ENCODE data around the gene NAA38.

Gene NAA38, protein sequence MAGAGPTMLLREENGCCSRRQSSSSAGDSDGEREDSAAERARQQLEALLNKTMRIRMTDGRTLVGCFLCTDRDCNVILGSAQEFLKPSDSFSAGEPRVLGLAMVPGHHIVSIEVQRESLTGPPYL

DNA sequence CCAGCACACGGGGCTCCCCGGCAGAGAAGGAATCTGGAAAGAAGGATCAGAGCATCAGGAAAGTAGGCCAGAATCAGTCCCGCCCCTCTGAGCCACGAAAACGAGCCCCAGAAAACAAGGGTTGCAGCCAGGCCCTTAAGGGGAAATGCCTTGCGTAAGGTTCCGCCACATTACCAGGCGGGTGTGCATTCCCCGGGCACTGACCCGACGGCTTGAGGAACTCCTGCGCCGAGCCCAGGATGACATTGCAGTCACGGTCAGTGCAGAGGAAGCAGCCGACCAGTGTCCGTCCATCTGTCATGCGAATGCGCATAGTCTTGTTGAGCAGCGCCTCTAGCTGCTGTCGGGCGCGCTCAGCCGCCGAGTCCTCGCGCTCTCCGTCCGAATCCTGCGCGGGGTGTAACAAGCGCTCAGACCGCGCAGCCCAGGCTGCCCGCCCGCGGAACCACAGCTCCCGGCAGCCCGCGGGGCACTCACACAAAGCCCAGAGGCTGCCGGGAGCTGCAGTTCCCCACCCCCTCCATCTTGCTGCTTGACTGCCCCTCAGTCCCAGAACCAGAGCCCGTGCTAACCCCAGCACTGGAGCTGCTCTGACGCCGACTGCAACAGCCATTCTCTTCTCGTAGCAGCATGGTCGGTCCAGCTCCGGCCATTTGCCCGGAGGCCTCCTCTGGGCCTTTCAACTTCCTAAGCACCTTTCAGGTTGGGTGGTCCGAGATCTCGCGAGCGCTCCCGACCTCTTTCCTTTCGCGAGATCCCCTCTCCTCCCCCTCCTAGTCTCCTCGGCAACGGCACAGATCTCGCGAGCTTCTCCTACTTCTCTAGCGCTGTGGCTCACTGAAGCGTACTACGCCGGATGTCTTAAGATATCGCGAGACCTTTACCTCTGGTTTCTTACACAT lies at the start of gene NAA38:
Gene NAA38, minus strand, starts transcription at position 749 of the 902 bp plus-strand sequence. Its CDS starts 96 bp downstream, at position 653.
- peak; percentile 97 for DNase-seq

DNA sequence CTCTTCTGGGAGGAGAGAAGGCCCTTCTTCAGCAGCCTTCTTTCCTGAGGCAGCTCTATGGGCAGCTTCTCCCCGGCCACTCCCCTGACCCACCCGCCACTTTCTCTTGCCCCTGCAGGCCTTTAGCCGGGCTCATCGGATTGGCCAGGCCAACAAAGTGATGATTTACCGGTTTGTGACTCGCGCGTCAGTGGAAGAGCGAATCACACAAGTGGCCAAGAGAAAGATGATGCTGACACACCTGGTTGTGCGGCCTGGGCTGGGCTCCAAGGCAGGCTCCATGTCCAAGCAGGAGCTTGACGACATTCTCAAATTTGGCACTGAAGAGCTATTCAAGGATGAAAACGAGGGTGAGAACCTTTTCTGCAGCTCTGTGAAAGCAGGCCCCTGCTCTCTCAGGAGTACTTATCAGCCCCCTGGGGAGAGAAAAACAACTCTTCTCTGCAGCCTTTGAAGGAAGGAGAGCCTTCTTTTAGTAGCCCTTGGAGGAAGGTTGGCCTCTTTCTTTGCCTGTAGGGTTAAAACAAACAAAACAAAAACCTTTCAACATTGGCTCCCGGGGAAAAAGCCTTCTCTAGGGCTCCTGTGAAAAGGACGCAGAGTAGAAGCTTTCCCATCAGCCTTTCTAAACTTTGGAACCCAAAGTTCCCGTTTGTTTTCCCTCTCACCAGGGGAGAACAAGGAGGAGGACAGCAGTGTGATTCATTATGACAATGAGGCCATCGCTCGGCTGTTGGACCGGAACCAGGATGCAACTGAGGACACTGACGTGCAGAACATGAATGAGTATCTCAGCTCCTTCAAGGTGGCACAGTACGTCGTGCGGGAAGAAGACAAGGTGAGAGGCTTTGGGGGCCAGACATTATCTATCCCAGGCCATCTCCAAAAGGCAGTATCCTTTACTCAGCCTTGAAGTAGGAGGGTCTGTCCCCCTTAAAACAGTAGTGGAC lies 46.1 kb upstream of the NAA38 start:
- DNase-seq = no peak

DNA sequence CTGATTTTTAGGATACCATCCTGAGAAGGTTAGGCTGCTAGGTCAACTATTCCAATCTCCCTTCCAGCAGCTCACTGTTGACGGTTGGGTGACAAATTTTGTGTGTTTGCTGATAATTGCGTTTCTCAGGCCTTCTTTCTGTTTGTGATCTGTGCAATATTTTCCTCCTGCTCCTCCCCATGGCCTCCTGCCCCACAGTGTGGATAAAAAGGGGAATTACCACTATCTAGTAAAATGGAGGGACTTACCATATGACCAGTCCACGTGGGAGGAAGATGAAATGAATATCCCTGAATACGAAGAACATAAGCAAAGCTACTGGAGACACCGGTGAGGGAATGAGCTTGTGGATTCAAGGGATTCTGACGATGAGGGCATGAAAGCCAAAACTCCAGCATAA lies 40.4 kb upstream of the NAA38 start:
- peak; percentile 88 for DNase-seq

DNA sequence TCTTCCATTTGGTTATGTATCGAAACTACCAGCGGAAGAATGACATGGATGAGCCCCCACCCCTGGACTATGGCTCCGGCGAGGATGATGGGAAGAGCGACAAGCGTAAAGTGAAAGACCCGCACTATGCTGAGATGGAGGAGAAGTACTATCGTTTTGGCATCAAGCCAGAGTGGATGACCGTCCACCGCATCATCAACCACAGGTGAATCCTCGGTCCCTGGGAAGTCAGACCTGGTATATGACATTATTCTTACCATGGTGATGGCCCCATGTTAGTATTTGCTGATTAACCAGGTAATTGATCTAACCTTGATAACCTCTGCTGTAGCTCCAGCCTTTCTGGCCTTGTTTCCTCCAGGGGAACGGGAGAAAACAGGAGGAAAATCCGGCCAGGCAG lies 39.7 kb upstream of the NAA38 start:
- DNase-seq = no peak

DNA sequence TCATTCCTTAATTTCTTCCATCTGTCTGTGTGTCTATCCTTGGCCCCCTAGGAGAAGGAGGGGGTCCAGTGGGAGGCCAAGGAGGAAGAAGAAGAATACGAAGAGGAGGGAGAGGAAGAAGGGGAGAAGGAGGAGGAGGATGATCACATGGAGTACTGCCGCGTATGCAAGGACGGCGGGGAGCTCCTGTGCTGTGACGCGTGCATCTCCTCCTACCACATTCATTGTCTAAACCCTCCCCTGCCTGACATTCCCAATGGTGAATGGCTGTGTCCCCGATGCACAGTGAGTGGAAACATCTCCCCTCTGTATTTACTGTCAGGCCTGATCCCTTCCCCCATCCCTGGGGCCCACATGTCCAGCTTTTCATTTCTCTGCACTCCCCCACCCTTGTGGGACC lies 37.5 kb upstream of the NAA38 start:
- no peak for DNase-seq

DNA sequence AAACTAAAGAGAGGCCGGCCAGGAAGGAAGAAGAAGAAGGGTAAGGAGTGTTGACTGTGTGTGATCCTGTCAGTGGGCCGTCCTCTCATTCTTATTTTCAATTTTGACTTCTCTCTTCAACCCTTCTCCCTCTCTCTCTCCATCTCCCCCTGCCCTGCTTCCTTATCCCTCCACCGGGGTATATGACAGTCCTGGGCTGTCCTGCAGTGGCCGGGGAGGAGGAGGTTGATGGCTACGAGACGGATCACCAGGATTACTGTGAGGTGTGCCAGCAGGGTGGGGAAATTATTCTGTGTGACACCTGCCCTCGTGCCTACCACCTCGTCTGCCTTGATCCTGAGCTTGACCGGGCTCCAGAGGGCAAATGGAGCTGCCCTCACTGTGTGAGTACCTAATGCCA lies 36.9 kb upstream of the NAA38 start:
- no peak for DNase-seq

DNA sequence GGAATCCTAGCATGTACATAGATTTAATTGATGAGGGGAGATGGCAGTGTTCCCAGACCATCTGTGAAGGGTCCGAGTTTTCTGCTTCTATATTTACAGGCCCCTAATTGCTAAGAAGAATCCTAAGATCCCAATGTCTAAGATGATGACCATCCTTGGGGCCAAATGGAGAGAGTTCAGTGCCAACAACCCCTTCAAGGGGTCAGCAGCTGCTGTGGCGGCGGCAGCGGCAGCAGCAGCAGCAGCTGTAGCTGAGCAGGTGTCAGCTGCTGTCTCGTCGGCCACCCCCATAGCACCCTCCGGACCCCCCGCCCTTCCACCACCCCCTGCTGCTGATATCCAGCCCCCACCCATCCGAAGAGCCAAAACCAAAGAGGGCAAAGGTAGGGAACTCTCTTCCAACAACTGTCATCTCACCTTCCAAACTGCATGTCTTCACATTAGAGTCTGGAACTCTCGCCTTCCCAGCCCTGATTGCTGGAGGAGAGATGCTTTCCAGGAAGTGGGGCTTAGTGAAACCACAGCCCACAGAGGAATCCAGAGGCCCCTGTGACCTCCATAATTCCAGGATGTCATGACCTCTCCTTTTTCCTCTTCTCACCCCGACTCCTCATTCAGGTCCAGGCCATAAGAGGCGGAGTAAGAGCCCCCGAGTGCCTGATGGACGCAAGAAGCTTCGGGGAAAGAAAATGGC lies 36.0 kb upstream of the NAA38 start:
- DNase-seq = no peak

DNA sequence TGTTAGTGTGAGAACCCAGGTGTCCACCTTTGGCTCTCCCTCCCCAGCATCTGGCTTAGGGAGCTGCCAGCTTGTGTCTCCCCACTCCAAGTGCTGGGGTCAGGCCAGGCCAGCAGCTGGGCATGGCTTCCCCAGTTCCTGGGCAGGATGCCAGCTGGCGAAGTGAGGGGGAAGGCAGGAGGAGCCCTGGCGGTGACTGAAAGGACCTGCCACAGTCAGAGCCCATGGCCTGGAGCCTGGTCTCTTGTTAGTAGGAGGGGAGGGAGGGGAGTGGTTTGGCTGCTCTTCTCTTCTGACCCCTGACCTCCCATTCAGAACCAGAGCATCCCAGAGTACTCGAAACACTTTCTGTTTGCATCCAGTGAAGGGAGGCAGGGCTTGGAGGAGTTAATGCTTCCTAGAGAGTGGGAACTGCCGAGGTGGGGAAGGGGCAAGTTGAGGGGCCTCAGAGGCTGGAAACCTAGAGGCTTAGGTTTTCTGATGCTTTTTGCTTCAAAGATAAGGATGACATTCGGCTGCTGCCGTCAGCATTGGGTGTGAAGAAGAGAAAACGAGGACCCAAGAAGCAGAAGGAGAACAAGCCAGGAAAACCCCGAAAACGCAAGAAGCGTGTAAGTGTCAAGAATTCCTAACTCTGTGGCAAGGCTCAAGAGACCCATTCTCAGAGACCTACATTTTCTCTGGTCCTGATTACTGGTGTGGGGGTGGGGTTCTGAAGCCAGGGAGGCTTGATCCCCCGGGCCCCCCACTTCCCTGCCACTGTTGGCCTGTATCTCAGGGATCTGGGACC lies 32.0 kb upstream of the NAA38 start:
- DNase-seq = peak; percentile 85

DNA sequence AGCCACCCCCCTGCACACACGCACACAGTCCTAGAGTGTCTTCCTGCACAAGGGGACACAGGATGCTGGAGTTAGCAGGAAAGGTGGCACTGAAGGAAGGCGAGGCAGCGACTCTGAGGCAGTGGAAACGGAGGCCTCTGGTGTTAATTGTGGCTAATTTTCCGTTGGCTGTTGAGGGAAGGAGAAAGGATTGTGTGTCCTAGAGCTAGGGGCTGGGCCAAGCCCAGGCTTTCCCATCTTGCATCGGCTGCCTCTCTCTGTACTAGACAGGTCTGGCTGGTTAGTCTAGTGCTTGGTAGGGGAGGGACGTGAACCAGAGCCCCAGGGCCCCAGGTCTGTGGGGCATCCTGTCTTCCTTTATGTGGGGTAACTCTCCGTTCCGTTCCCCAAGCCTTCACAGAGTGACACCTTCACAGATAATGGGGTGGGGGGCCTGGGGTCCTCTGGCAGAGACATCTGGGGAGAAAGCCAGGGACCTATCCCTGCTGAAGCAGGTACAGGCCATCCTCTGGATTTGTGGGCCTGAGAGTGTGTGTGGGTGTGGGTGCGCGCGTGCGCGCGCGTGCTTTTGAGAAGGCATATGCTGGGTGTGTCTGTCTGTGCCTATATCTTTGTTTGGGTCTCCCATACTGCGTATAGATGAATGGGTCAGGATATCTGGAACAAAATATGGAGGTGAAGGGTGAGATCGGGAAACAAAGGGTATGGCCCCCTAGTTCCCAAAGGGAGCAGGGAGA lies 31.0 kb upstream of the NAA38 start, which contains the start of gene CHD3:
Gene CHD3, plus strand, starts transcription at position 606 of the 737 bp plus-strand sequence. CDS start 212 bp downstream, outside the sequence.
- DNase-seq = no peak

DNA sequence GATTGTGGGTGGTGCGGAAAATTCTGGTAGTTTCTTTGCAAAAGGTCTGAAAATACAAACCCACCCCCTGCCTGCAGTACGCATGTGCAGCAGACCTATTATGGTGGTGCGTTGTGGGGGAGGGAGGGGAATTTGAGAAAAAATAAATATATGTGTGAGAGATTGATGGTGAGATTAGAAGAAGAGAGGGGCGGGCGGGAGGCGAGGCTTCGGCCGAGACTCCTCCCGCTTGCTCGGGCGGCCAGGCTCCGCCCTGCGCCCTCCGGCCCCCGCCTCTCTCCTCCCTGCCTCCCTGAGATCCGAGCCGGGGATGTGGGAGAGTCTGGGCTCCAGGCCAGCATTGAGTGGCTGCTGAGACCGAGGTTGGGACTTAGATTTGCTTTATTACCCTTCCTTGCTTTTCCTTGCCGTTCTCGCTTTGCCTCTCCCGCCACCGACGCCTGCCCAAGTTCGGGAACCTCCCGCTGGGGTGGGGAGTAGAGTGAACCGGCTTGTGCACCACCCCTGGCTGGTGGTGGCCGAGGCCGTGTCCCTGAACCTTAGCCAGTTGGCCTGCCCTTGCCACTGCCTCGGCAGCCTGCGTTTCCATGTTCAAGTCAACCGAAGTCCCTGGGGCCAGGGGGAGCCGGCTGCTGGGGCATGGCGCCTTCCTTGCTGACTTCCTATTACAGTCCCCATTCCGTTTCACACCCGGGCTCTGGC lies 30.3 kb upstream of the NAA38 start:
- DNase-seq = peak; percentile 68

DNA sequence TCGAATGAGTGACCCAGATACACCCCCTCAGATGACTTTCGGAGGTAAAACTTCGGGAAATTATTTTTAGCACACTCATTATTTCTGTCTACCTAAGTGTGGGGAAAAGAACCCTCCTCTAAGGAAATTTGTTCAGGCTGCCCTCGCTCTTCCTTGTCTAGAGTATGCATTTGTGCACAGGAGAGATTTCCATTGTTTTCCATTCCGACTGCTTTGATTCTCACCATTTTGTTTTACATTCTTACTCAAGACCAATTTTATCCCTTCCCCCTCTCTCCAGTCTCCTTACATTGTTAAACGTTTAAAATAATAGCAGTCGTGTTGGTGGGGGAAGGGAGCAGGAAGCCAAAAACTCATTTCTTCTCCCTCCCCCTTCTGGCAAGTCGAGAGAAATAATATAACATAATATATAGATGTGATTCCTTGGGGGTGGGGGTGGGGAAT lies 29.7 kb upstream of the NAA38 start:
- DNase-seq = no peak

DNA sequence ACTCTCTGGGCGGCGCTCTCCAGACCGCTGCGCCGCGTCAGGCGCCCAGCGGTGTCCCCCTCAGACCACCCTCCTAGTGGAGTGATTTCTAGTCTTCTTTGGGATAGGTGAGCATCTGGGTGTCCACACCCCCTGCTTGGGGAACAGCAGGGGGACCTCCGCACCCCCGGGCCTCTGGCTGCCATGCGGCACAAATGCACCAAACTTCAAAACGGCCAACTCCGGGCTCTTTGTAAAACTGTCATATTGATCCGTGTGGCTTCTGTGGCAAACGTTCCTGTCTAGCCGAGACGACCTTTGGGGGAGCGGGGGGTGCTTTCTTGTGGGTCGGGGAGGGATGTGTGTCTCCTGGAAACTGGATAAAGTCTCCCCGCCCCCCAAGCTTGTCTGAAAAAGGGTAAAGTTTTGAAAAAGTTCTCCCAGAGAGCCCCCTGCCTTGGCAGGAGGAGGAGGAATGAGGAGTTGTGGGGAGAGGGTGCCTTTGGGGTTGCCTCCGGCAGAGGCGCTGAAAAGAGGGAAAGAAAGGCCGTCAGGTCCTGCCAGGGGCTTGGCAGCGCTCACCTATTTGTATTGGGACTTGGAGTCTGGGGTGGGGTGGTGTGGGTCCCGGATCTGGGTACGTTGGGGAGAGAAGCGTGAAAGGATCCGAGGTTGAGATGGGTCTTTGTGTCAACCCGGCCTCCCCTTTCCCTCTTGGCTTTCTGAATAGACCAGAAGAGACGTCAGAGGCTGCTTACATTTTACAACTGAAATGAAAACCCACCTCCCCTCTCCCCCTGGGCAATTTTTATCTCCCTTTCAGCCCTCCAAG lies 29.1 kb upstream of the NAA38 start:
- no peak for DNase-seq

DNA sequence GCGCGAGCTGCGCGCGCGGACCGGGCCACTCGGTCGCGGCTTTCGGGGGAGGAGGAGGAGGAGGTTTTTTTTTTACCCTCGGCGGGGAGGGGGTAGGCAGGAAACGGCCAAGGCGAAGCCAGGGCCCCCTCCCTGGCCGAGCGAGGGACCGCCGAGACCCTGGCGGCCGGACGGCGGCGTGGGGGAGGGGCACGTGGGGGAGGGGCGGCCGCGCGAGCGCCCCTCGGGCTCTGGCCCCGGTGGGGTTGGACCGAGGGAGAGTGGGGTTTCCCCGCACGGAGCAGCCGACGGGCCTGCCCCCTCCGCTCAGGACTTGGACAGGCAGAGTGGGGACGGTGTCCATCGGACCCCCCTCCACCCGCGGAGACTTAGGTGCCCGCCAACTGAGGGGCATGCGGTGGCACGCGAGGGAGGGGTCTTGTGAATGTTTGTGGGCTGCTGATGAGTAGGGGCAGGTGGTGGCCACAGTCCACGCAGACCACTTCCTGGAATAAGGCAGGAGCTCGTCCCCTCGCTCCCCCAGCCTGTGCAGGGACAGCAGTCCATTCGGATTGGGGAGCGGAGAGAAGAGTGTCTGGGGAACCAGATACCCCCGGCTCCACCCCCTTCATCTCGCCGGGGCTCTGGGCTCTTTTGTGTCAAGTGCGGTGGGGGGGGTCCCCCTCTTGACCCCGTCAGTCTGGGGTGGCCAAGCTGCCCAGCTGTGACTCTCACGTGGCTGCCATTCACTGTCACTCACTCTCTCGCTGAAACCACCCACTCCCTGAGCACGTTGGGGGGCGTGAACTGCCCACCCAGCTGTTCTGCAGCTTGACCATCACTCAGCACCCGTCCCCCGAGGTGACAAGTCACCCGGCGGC lies 28.2 kb upstream of the NAA38 start:
- no peak for DNase-seq

DNA sequence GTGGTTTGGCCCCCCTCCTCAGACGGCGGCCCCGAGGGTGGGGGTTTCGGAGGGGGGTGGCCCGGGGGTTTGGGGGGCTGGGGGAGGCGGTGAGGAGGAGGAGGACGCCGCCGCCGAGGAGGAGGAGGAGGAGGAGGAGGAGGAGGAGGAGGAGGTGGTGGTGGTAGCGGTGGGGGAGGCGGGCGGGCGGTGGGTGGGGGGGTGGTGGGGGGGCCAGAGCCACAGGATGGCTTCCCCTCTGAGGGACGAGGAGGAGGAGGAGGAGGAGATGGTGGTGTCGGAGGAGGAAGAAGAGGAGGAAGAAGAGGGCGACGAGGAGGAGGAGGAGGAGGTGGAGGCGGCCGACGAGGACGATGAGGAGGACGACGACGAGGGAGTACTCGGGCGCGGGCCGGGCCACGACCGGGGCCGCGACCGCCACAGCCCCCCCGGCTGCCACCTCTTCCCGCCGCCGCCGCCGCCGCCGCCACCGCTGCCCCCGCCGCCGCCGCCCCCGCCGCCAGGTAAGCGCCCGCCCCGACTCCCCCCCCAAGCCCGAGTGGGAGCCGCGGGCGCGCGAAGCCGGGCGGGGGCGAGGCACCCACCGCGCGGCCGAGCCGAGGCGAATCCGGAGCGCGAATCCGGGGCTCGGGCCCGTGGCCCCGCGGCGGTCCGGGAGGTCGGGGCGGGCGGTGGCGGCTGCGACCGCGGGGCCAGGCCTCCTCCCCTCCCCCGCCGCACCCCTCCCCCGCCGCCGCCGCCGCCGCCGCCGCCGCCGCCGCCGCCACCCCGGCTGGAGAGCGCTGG lies 27.4 kb upstream of the NAA38 start:
- no peak for DNase-seq

DNA sequence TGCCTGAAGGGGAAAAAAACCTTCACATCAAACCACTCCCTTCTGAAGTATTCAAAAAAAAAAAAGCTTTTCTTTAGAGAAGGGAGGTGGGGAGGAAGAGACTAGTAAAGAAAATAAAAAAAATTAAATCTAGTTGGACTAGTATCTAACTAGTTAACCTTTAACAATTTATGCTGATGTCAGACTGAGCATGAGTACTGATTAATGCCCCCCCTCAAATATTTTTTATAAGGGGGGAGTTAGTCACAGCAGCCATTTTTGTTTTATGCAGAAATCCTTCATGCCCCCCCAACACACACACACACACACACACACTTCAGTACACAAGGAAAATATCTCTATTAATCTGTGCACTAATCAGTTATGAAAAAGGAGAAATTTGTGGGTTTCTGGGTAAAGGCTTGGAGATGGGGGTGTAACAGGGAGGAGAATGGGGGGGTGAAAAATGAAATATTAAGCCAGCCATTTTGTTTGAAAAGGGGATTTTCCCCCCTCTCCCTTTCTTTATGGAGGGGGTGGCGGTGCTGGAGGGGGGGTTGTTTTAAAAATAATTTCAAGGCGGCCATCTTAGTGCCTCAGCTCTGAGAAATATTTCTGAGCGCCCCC lies 26.5 kb upstream of the NAA38 start:
- DNase-seq = no peak

DNA sequence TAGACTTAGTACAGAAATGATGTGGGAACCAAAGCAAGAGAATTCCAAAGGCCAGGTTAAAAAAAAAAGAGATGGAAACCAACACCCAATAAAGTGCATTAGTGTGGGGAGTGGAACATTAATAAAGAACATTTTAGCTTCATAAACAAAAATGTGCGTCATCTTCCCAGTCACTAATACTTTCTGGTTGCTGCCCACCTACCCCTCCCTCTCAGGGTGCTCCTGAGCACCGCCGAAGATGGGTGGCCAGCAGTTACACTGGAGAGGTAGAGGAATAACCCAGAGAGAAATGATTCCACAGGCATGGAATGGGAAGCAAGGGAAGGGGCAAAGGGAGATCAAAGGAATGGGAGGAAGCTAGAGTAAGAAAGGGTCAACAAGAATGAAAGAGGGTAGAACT lies 25.3 kb upstream of the NAA38 start:
- no peak for DNase-seq

DNA sequence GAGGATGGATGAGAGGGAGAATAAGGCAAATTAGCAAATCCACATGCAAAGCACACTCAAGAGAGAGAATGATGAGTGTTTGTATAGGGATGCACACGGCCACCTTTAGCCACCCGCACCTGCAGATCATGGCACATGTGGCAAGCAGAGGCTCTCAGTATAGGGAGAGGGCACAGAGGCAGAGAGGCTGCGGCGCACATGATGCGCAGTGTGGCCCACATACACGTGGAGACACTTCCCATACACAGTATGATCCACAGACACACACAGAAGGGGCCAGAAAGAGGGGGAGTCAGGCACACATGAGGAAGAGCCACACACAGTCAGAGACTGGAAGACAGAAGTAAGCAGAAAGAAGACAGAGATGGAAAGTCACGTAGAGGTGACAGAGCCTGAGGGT lies 24.7 kb upstream of the NAA38 start:
- no peak for DNase-seq
